Coronary artery (tissue), 2 donors: ENCODE data around the gene MTFMT.

Source experiments
- DNase-seq: peaks from one replicate; pipeline ENCODE4 v3.0.0-alpha.2; 2017; ENCODE audit warnings: low spot score
- H3K27ac ChIP-seq, 2 donors: fragments of 200-600 bp; sonication (generic); one replicate each; pipeline ENCODE4 v1.5.1; 2016 to 2019
- H3K4me3 ChIP-seq: fragments of 200-600 bp; sonication (generic); 2 replicates; pipeline ENCODE4 v1.5.1; 2016; ENCODE audit warnings: mild to moderate bottlenecking, moderate library complexity
- CTCF ChIP-seq: fragments of 200-600 bp; sonication (generic); IDR thresholded peaks from one replicate; pipeline ENCODE4 v1.5.1; 2019; ENCODE audit warnings: antibody characterized with exemption

MTFMT gene

GRCh38 chr15:65055201-65055870 lies 25.9 kb upstream of the MTFMT start:
- Histone ChIP-seq H3K27ac (peak overlapping the region; percentile 79 to 95), H3K4me3 (peak overlapping the region; percentile 22)
- TF ChIP-seq CTCF = no peak
- DNase-seq = no peak

- Histone ChIP-seq H3K27ac (peak overlapping the region; percentile 79 to 95), H3K4me3 (peak overlapping the region; percentile 22)
These were observed 25.1 kb upstream of the MTFMT start for GRCh38 chr15:65054333-65055200.

DNA sequence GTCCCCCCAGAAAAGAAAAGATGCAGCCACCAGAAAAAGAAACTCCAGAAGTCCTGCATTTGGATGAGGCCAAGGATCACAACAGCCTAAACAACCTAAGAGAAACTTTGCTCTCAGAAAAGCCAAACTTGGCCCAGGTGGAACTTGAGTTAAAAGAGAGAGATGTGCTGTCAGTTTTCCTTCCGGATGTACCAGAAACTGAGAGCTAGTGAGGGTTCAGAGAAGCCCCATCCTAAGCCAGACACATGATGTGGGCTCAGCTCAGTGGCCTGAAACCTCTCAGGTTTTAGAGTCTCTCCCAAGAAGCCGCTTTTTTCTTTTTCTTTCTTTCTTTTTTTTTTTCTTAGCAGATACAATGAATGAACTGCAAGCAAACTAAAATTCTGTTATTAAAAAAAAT lies 23.5 kb upstream of the MTFMT start:
- no peak for TF ChIP-seq CTCF
- H3K27ac ChIP-seq = peak overlapping the region in 1 of 2 donors; percentile 10
- no peak overlapping the region for H3K4me3 ChIP-seq
- no peak for DNase-seq

More at GRCh38 chr15:65054333-65055200, 25.1 kb upstream of the MTFMT start:
- DNase-seq = no peak
- peak; percentile 80 for TF ChIP-seq CTCF

- peak overlapping the region in 1 of 2 donors; percentile 61 for H3K27ac ChIP-seq
- no peak for TF ChIP-seq CTCF
- no peak overlapping the region for H3K4me3 ChIP-seq
- DNase-seq = no peak
These were observed 21.8 kb upstream of the MTFMT start for GRCh38 chr15:65051266-65051665.

- H3K27ac ChIP-seq = peak overlapping the region in 1 of 2 donors; percentile 54
These were observed 20.8 kb upstream of the MTFMT start for GRCh38 chr15:65050270-65050669.

GRCh38 chr15:65049418-65049840 lies 20.0 kb upstream of the MTFMT start:
- DNase-seq = peak; percentile 91
- Histone ChIP-seq H3K27ac (peak overlapping the region in 1 of 2 donors; percentile 54), H3K4me3 (peak overlapping the region; percentile 51)
- no peak for TF ChIP-seq CTCF

More at GRCh38 chr15:65050270-65050669, 20.8 kb upstream of the MTFMT start:
- no peak for TF ChIP-seq CTCF
- no peak for DNase-seq
- H3K4me3 ChIP-seq = no peak overlapping the region
